ENCODE measurements around the gene INSYN2B. TPM values are rescaled to one million over a fixed set of nuclear protein-coding genes. Genes with fewer than 3 reads are reported as not detected.

Gene INSYN2B
- polyA plus RNA-seq, 3 donors, result 0.28 TPM; not detected in 2

DNA sequence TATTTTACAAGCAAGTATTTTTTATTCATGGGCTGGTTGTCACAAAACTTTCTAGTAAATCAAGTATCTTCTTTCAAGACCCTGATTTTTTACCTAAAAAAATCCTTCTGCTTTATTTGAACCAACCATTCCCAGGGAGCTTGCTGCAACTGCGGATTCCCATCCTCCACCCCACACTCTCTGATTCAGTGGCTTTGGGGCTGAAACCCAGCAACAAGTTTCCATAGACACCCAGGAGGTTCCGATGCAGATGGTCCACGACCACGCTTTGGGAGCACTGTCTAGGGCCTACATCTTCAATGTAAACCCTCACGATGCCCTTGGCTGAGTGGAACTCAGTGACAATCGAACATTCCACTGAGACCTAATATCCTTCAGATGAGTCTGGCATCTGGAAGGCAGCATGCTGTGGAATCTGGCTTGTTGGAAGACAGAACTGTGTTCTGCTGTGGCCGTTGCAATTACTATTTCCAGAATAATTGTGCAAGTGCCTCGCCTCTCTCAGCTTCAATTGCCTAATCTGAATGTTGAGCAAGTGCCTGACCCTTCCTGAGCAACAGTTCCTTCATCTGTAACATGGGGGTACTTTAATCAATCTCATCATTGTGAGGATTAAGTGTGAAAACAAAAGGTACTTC is 105.1 kb downstream of the INSYN2B start:
- no peak overlapping the region for H3K27ac ChIP-seq (ENCODE audit: low read depth, low read length)
- 51 to 72% (median 52%) methylated on average over 8 of the region's 8 CpGs for WGBS, 3 donors

DNA sequence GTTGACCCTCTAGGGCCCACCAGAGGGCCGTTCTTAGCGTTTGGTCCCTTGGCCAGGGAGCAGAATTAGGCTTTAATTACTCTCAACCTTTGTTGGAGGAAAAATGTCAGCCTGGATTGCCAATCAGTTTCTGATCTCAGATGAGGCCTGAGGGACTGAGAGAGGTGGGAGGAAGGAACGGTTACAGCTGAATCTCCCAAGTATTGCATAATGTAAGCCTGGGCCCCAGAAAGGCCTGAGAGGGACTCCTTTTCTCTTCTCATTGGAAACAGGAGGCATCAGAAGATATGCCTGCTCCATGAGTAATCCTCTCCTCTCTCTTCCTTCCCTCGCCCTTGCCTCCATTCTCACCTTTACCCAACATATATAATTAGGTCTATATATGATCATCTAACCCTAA is 105.7 kb downstream of the INSYN2B start:
- H3K27ac ChIP-seq (ENCODE audit: low read depth, low read length), result no peak overlapping the region
- WGBS, 3 donors, result 47 to 64% (median 56%) methylated on average over 4 of the region's 4 CpGs

DNA sequence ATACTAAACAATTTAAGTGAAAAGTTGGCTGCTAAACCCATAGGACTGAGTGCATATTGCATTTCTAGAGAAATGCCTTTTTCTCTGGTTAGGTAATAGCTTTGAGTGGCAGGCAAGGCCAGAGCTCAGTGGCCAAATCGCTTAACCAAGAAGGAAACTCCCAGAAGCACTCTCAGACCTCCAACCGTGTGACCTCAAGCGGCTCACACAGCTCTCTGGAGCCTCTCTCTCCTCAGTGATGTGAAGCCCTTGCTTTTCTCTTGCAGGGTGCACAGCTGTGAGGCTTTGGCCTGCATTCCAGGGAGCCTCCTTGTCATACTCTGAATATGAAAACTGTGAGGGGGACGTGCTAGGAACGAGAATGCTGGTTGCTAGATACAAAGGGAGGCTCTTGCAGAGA is 106.7 kb downstream of the INSYN2B start:
- H3K27ac ChIP-seq (ENCODE audit: low read depth, low read length), result no peak overlapping the region
- 37 to 51% (median 37%) methylated on average over 5 of the region's 5 CpGs for WGBS, 3 donors

DNA sequence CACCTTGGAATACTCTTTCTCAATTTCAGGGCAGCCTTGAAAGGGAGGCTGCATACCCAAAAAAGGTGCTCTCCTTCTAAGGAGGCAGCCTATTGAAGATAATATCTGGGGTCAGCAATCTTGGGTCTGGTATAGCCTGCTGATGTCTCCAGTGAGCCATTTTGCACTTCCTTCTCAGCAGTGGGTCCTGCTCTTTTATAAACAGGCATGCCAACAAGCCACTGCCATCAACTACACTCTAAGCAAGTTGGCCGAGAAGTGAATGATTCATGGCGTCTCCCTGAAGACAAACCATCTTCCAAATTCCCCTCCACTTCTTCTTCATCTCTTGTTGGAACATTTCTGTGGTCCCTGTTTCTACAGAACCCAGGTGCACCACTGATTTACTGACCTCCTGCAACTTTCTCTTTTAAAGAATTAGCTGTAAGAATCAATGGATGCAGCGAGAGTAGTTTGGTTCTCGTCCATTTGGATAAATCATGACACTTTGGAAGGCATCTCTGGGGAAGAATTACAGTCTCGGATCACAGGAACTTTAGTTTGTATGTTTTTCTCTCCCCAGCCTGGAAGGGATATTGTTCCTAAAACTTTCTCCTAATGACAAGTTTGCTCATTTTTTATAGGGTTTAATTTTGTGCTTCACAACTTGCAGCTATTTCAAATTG is 108.3 kb downstream of the INSYN2B start:
- WGBS, 3 donors, result 64 to 82% (median 69%) methylated on average over 5 of the region's 5 CpGs
- H3K27ac ChIP-seq (ENCODE audit: low read depth, low read length), result no peak overlapping the region

DNA sequence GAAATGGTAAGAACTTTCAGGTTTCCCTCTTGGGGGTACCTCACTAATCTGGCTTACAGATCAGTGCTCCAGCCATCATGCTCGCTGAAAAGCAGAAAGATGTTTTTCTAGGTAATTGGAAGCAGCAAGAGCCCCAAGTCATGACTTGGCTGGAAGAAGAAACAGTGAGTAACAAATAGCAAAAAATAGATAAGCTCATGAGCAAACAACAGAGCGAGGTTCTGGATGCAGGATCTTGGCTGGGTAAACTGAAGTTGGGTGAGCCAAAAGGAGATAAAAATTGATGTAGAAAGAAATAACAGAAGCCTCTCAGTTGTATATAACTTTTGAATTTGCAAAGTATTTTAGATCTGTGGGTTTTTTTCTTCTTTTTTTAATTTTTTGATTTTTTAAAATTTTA is 110.1 kb downstream of the INSYN2B start:
- WGBS, 3 donors, result 52 to 66% (median 53%) methylated on average over 2 of the region's 2 CpGs
- H3K27ac ChIP-seq (ENCODE audit: low read depth, low read length), result no peak overlapping the region

DNA sequence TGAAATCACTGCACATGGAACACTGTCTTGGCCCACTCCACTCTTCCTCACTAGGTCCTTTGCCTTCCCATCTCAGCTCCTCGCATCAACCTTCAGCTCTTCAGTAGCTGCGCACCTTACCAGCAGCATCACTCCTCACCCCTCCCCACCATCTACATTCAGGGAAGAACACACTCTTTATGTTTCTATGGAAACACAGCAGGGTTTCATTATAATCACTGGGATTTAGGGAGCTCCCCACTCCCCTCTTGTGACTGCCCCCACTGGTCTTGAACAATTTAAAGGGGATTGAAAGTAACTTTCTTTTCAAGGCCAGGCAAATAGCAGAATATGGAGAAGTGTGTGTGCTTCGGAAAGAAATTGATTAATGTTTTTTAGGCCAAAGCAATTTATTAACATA is 111.2 kb downstream of the INSYN2B start:
- no peak overlapping the region for H3K27ac ChIP-seq (ENCODE audit: low read depth, low read length)
- 73 to 93% (median 88%) methylated on average over 3 of the region's 3 CpGs for WGBS, 3 donors

DNA sequence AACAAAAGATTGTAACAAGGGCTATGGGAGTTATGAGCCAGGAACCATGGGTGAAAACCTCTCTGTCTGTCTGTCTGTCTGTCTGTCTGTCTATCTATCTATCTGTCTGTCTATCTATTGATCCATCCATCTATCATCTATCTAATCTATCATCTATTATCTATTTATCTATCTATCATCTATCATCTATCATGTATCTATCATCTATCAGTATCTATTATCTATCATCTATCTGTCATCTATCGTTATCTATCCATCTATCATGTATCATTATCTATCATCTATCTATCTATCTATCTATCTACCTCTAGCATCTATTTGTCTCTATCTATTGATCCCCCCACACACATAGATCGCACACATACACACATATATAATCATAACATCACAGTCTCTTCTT is 112.9 kb downstream of the INSYN2B start:
- H3K27ac ChIP-seq (ENCODE audit: low read depth, low read length), result no peak overlapping the region
- 79 to 96% (median 96%) methylated on average over 2 of the region's 2 CpGs for WGBS, 3 donors

DNA sequence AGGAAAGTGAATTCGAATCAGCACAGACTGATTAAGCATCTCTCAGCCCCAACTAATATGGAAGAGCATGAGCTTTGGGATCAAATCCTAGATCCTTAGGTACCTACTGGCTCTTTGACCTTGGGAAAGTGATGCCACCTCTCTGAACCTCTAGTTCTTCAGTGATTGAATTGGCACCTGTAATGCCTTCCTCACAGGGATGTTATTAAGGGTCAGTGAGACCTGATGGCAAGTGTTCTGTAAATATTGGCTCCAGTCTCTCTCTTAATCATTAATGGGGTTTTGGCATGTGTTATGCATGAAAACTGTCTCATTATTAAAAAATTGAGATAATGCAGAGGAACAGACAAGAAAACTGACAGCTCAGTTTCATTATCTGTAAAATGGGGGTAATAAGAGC is 115.8 kb downstream of the INSYN2B start:
- WGBS, 3 donors, result 65 to 94% (median 73%) methylated on average over 1 of the region's 1 CpG
- no peak overlapping the region for H3K27ac ChIP-seq (ENCODE audit: low read depth, low read length)

DNA sequence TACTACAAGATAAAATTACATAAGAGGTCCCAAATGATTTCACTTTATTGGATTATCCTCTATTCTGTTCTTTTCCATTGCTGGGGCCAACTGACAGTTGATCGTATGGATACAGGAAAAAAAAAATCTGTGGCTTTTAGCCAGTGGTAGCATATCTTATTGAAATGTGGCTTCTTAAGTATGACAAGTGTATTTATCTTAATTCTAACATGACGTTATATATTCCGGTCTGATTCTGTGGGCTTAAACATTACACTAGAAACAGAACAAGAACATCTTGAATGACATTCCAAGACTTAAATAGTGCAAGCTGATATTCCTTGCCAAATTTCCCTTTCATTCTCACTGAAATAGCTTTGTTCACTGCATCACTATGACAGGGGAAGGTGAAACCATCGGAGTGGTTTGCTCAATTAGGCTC is 117.9 kb downstream of the INSYN2B start:
- WGBS, 3 donors, result 78 to 86% (median 83%) methylated on average over 4 of the region's 4 CpGs
- no peak overlapping the region for H3K27ac ChIP-seq (ENCODE audit: low read depth, low read length)

DNA sequence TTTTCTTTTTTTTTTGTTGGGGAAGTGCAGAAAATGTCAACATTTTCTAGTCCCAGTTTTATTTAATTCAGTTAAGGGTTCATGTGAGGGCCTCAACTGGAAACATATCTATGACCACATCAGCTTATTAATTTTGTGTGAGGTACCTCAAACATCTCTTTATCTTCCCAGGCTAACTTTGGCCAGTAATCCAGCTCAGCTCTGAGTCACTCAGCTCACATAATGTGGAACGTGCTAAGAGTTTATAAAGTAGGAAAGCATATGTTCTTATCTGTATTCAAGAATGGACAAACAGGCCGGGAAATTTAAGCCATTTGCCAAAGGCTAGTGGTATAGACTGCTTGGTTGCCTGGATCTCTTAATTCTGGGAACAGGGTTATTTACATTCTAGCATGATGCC is 118.4 kb downstream of the INSYN2B start:
- 79 to 86% (median 79%) methylated on average over 2 of the region's 2 CpGs for WGBS, 3 donors

DNA sequence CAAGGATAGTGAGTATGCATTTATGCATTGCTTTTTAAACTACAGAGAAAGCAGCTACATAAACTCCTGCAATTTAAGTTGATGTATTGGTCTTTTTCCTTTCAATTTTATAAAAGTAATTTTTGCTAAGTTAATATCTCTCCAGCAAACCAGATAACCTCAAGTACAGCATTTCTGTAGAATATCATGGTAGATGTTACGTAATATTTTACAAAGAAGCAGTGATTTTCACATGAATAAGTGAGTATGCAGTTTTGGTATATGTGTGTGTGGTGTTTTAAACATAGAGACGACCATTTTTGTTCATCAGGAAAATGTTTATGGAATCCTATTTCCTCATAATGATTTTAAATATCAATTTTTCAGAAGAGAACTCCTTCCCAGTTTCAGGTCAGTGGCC is 118.9 kb downstream of the INSYN2B start:
- H3K27ac ChIP-seq (ENCODE audit: low read depth, low read length), result no peak overlapping the region
- 77 to 80% (median 78%) methylated on average over 2 of the region's 2 CpGs for WGBS, 3 donors

More for the DNA sequence above, 118.4 kb downstream of the INSYN2B start:
- no peak overlapping the region for H3K27ac ChIP-seq (ENCODE audit: low read depth, low read length)

DNA sequence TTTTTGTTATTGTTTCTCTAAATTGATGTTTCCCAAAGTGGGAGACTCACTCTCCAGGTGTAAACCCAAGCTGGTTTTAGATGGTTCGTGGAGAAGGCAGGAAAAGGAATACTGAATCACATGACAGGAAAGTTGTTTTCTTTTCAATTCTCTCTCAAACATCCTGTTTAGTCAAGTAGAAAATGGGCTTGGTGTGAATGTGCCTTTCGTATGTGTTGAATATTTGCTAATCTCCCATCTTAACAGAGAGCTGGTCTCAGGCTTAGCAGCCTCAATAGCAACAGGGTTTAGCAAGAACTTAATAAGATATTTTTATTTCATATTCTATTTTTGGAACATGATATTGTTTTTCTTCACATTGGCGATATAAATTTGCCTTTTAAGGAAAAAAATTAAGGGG is 119.7 kb downstream of the INSYN2B start:
- WGBS, 3 donors, result 52 to 68% (median 58%) methylated on average over 3 of the region's 3 CpGs
- no peak overlapping the region for H3K27ac ChIP-seq (ENCODE audit: low read depth, low read length)

DNA sequence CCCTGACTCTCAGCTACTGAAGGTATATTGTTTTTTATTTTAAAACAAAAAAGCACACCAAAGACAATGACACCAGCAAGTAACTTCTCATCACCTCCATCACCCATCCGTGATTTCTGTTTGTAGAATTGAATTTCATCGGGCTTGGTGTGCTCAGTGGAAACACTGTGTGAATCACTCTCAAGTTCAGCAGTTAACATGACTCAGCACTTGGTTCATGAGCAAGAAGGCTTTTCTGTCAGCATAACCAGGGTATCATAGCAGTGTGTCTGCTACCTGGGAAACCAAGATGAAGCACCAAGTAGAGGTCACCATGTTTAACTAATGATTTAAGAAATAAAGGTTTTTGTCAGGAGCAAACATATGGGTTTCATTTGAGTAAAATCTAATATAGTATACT is 123.7 kb downstream of the INSYN2B start:
- 72 to 89% (median 88%) methylated on average over 2 of the region's 2 CpGs for WGBS, 3 donors
- no peak overlapping the region for H3K27ac ChIP-seq (ENCODE audit: low read depth, low read length)

DNA sequence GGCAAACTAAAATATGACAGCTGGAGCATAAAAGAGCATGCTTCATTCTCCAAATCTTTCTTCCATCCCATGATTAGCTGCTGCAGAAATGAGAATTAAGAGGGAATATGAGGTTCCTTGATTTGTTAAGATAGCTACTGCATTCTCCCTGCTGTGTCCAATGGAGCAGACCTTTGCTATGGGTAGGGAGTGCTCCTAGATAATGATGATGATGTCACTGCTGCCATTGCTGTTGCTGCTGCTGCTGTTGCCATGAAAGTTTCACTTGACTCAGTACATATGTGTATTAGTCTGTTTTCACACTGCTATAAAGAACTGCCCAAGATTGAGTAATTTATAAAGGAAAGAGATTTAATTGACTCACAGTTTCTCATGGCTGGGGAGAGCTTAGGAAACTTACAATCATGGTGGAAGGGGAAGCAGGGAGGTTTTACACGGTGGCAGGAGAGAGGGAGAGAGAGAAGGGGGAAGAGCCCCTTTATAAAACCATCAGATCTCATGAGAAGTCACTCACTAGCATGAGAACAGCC is 128.9 kb downstream of the INSYN2B start:
- WGBS, 3 donors, result 25 to 88% (median 31%) methylated on average over 1 of the region's 1 CpG
- H3K27ac ChIP-seq (ENCODE audit: low read depth, low read length), result no peak overlapping the region

DNA sequence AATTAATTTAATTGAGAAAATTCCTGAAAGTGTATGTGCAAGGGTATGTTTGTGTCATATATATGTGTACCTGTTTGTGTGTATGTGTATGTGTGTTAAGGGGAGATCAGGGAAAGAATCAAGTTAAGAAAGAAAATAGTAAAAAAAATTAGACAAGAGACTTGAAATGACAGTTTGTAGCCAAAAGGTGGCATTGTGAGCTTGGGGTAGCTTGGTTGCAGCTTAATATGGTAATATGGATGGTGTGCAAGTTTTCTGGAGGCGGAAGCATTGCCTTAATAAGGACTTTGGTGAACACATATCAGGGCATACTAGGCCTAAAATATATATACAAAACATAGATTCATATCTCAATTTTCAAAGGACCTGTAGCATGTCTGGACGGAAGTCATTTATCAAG is 129.9 kb downstream of the INSYN2B start:
- 94 to 98% (median 96%) methylated on average over 2 of the region's 2 CpGs for WGBS, 3 donors
- no peak overlapping the region for H3K27ac ChIP-seq (ENCODE audit: low read depth, low read length)

DNA sequence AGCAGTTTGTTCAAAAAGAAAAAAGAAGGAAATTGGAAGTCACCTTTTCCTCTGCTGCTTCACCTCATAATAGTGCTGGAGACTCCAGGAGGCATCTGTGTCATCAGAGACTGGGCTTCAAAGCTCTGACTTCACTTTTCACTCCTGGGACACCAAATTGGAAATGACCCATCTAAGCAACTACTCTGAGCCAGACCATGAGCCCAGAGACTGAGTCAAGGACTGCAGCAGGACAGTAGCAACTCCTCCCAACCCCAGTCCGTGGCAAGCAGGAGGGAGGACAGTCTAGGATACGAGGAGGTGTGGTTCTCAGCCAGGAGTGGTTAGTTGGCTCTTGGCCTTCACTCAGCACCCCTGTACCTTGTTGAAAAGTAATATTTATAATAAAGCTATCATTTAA is 131.5 kb downstream of the INSYN2B start:
- H3K27ac ChIP-seq (ENCODE audit: low read depth, low read length), result no peak overlapping the region
- WGBS, 3 donors, result 59 to 74% (median 59%) methylated on average over 2 of the region's 2 CpGs

DNA sequence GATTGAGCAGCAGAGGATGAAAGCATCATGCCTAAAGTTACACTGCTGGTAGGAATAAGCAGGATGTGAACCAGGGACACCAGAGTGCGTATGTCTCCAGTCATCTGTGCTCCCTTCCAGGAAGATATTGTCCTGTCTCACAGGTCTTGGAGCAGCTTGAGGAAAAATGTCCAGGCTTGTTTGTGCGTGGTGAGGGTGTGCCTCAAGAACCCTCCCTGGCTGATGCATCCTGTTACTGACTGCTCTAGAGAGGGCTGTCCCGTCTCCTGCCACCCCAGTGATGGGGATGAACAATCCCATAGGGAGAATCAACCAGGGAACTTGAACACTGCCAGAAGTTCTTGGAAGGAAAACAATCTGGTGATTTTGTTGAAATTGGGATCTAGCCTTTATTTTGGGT is 132.0 kb downstream of the INSYN2B start:
- H3K27ac ChIP-seq (ENCODE audit: low read depth, low read length), result no peak overlapping the region
- 64 to 68% (median 64%) methylated on average over 3 of the region's 3 CpGs for WGBS, 3 donors

DNA sequence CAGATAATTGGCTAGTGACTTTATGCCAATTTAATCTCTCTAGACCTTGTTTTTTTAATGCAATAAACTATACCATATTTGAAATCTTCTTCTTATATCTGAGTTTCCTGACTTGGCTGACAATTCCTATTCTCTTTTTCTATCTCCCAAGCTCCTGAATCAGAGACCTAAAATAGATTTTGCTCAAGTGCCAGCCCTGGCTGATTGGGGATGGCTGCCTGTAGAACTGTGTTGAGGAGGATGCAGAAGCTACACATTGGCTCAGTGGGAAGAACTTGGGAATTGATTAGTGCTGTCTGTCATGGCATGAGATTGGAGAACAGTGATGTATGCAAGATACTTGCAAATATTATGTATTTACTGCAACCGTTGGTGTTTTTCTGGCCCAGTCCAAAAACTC is 132.8 kb downstream of the INSYN2B start:
- 80 to 91% (median 85%) methylated on average over 1 of the region's 1 CpG for WGBS, 3 donors
- H3K27ac ChIP-seq (ENCODE audit: low read depth, low read length), result no peak overlapping the region

DNA sequence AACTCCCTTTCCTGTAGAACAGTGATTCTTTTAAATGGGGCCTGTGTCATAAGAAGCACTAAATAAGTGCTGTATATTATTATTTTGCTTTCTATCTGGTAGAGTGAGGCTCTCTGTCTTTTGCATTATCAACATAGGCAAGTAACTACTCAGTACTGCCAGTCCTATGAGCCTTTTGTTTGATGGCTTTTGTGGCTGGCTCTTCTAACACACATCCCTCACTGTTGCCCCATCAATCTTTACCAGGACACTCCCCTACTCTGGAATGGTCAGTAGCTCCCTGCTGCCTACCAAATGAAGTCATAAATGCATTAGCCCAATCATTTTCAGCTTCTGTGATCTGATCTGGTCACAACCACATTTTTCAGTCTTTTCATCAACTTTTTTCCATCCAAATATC is 137.6 kb downstream of the INSYN2B start:
- H3K27ac ChIP-seq (ENCODE audit: low read depth, low read length), result no peak overlapping the region

DNA sequence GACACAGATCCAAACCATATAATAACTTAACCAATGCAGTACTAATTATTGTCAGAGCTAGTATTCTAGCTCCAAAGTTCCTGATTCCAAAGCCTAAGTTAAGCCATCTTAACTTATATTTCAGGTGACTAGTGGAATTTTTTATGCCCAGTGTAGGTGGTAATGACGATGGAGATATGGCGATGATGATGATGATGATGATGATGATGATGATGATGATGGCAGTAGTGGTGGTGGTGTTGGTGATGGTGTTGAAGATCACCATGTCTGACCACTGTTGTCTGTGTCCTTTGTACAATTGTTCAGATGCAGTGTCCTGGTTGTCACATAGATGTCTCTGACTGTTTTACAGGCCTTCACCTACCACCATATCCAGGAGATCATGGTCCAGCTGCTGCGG is 139.9 kb downstream of the INSYN2B start:
- 87 to 94% (median 93%) methylated on average over 3 of the region's 3 CpGs for WGBS, 3 donors
- H3K27ac ChIP-seq (ENCODE audit: low read depth, low read length), result no peak overlapping the region

All from adipose tissue (tissue), 3 donors.